ENCODE measurements around the gene IFNA16.

DNA sequence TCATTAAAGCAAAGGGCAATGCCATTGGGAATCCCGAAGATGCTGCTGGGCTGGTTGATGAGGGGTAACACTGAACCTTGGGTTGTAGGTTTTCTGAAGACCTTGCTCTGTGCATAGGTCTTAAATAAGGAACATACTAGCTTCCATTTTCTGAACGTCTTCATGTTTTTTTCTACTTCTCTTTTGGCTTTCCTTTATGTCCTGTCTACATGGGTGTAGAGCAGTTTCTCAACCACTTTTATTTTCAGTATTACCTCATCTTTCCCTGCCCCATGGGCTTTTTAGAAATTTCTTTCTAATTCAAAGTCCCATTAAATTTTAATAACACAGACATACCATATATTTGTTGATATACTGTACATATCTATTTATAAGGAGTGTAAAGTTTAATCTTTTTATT, 22.8 kb upstream of the IFNA16 start, which contains the start of gene IFNA14:
- TF ChIP-seq, protein P1, sequence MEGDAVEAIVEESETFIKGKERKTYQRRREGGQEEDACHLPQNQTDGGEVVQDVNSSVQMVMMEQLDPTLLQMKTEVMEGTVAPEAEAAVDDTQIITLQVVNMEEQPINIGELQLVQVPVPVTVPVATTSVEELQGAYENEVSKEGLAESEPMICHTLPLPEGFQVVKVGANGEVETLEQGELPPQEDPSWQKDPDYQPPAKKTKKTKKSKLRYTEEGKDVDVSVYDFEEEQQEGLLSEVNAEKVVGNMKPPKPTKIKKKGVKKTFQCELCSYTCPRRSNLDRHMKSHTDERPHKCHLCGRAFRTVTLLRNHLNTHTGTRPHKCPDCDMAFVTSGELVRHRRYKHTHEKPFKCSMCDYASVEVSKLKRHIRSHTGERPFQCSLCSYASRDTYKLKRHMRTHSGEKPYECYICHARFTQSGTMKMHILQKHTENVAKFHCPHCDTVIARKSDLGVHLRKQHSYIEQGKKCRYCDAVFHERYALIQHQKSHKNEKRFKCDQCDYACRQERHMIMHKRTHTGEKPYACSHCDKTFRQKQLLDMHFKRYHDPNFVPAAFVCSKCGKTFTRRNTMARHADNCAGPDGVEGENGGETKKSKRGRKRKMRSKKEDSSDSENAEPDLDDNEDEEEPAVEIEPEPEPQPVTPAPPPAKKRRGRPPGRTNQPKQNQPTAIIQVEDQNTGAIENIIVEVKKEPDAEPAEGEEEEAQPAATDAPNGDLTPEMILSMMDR (optimal IDR thresholded peaks at IDR 0.05 in 1 of 3, IDR thresholded peaks at IDR 0.05 in 1 of 3, conservative IDR thresholded peaks at IDR 0.05 in 1 of 3; ENCODE audit: extremely low read depth in 1 of 3, insufficient read depth in 2 of 3, low read length in 3 of 3): no peak
- TF ChIP-seq EZH2 (IDR thresholded peaks at IDR 0.05; ENCODE audit: low read length): no peak
